Loucy (cell line): Measurements from ENCODE around the gene S100A7A.
"Not testable (repeated sequence)": the region's sequence is repeated elsewhere in the genome, so short reads cannot be mapped to it uniquely, and the experiment has no call there.

Experiments
- H2AFZ ChIP-seq: fragments of 200-600 bp; sonication (generic); 2 replicates; pipeline ENCODE4 v1.6.0; 2016; ENCODE audit warnings: antibody characterized with exemption, mild to moderate bottlenecking, low read length, moderate library complexity
- H3F3A ChIP-seq: fragments of 200-600 bp; 2 replicates; pipeline ENCODE4 v1.6.0; 2016; ENCODE audit warnings: antibody characterized with exemption, low read depth, mild to moderate bottlenecking
- H3K27me3 ChIP-seq: fragments of 200-600 bp; sonication (generic); 2 replicates; pipeline ENCODE4 v1.6.1; 2014; ENCODE audit warnings: low read length, mild to moderate bottlenecking; ENCODE audit not compliant: insufficient read depth, poor library complexity, severe bottlenecking
- H3K36me3 ChIP-seq: fragments of 200-600 bp; sonication (generic); 2 replicates; pipeline ENCODE4 v1.6.1; 2016; ENCODE audit warnings: low read length; ENCODE audit not compliant: insufficient read depth
- H3K4me1 ChIP-seq: fragments of 200-600 bp; sonication (generic); 2 replicates; pipeline ENCODE4 v1.5.1; 2014; ENCODE audit warnings: low read length, mild to moderate bottlenecking; ENCODE audit not compliant: insufficient read depth, poor library complexity, severe bottlenecking
- H3K4me2 ChIP-seq: fragments of 200-600 bp; sonication (generic); 2 replicates; pipeline ENCODE4 v1.6.0; 2014; ENCODE audit warnings: antibody characterized with exemption, low read length, low read depth, mild to moderate bottlenecking; ENCODE audit not compliant: poor library complexity, severe bottlenecking
- H3K4me3 ChIP-seq: fragments of 200-600 bp; sonication (generic); 2 replicates; pipeline ENCODE4 v1.5.1; 2014; ENCODE audit warnings: low read length, mild to moderate bottlenecking, mixed read lengths; ENCODE audit not compliant: poor library complexity, severe bottlenecking
- H3K79me2 ChIP-seq: fragments of 200-600 bp; sonication (generic); 2 replicates; pipeline ENCODE4 v1.6.1; 2014; ENCODE audit warnings: low read length; ENCODE audit not compliant: insufficient read depth
- H3K9ac ChIP-seq: fragments of 200-600 bp; sonication (generic); 2 replicates; pipeline ENCODE4 v1.6.0; 2014; ENCODE audit warnings: mild to moderate bottlenecking, low read depth, low read length, moderate library complexity; ENCODE audit not compliant: poor library complexity, severe bottlenecking
- H3K9me2 ChIP-seq: fragments of 200-600 bp; sonication (generic); replicated peaks from 2 replicates; pipeline ENCODE4 v1.6.1; 2016; ENCODE audit warnings: low read depth, low read length, mixed read lengths
- H3K9me3 ChIP-seq: fragments of 200-600 bp; sonication (generic); 2 replicates; pipeline ENCODE4 v1.6.1; 2014; ENCODE audit warnings: mild to moderate bottlenecking, antibody characterized with exemption, low read length, low read depth; ENCODE audit not compliant: insufficient read depth
- H4K20me1 ChIP-seq: fragments of 200-600 bp; sonication (generic); 2 replicates; pipeline ENCODE4 v1.6.0; 2014; ENCODE audit warnings: antibody characterized with exemption, low read length, mild to moderate bottlenecking; ENCODE audit not compliant: insufficient read depth, poor library complexity, severe bottlenecking
- EZH2phosphoT487 ChIP-seq: fragments of 200-600 bp; IDR thresholded peaks from 2 replicates; pipeline ENCODE4 v1.6.1; 2018; ENCODE audit warnings: antibody characterized with exemption, mild to moderate bottlenecking, moderate library complexity, borderline replicate concordance
- TF ChIP-seq, protein P1 (sequence below): fragments of 200-600 bp; sonication (generic); conservative IDR thresholded peaks from 2 replicates; pipeline ENCODE4 v1.5.1; 2014; ENCODE audit warnings: mild to moderate bottlenecking, antibody characterized with exemption, low read length

Gene S100A7A

GRCh38 chr1:153460551-153460950 lies 44.2 kb downstream of the S100A7A start, which contains the start of gene S100A7:
S100A7 (minus strand) TSS chr1:153460651; CDS start chr1:153459013, 1,638 bp downstream.
- H3K4me1 ChIP-seq: no peaks in the 10 kb centered on the region
- H3K79me2 ChIP-seq: no peaks in the 10 kb centered on the region
- H3F3A ChIP-seq: no peaks in the 10 kb centered on the region
- no peaks in the 10 kb centered on the region for H3K36me3 ChIP-seq
- no peak within 1 kb of the TSS for H2AFZ ChIP-seq
- no peak within 1 kb of the TSS for H3K4me3 ChIP-seq
- no peaks in the 10 kb centered on the region for H4K20me1 ChIP-seq
- H3K4me2 ChIP-seq: no peak within 1 kb of the TSS
- H3K9ac ChIP-seq: no peak within 1 kb of the TSS
- H3K27me3 ChIP-seq: no peaks in the 10 kb centered on the region
- TF ChIP-seq, protein P1, sequence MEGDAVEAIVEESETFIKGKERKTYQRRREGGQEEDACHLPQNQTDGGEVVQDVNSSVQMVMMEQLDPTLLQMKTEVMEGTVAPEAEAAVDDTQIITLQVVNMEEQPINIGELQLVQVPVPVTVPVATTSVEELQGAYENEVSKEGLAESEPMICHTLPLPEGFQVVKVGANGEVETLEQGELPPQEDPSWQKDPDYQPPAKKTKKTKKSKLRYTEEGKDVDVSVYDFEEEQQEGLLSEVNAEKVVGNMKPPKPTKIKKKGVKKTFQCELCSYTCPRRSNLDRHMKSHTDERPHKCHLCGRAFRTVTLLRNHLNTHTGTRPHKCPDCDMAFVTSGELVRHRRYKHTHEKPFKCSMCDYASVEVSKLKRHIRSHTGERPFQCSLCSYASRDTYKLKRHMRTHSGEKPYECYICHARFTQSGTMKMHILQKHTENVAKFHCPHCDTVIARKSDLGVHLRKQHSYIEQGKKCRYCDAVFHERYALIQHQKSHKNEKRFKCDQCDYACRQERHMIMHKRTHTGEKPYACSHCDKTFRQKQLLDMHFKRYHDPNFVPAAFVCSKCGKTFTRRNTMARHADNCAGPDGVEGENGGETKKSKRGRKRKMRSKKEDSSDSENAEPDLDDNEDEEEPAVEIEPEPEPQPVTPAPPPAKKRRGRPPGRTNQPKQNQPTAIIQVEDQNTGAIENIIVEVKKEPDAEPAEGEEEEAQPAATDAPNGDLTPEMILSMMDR: no peak
- no peak for TF ChIP-seq EZH2phosphoT487
- no peaks in the 10 kb centered on the region for H3K9me3 ChIP-seq
- no peaks in the 10 kb centered on the region for H3K9me2 ChIP-seq

DNA sequence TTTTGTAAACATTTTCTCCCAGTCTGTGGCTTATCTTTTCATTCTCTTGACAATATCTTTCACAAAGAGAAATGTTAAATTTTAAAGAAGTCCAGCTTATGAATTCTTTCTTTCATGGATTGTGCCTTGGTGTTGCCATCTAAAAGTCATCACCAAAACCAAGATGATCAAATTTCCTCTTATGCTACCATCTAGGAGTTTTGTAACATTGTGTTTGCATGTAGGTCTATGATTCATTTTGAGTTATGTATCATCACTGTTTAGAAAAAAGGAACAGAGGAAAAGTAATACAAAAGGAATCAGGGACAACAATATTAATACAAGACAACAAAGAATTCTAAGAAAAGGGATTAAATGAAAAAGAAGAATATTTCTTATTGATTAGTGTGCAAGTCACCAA lies 46.4 kb downstream of the S100A7A start:
- H3K4me1 ChIP-seq, H3K4me2 ChIP-seq: not testable (repeated sequence)

DNA sequence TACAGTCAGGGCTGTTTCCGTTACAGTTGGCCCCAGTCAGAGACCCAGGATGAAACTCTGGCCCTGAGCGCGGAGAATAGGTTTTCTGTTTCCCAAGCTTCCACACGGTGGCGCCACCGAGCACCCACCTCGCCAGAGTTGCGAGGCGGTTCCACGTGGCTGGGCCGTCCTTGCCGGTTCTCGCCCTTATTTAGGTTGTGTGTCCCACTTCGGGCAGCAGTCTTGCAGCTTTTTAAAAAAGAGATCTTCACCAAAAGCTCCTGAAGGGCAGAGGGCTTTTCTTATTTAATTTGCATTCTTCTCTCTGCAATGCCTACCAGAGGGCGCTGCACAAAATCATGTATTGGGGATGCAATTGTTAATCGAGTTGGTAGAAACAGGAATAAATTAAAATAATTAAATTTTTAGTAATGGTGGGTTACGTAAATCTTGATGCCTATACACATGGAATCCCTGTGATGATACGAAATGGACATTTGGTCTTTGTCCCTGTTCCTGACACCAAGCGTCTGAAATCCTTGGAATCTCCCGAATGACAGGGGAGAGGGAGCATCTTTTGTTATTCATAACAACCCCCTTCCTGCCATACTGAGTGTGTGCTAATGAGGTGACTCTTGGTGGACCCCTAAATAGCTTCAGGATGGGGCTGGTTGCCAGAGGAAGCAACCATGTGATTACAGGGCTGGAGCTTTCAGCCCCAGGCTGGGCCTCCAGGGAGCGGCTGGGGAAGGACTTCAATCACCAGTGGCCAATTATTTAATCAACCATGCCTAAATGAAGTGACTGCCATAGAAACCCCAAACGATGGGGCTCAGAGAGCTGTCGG lies 49.7 kb downstream of the S100A7A start:
- Histone ChIP-seq H3K27me3 (no peaks in the 10 kb centered on the region), H3K36me3 (no peaks in the 10 kb centered on the region), H3F3A (no peaks in the 10 kb centered on the region), H3K4me1 (no peaks in the 10 kb centered on the region), H3K79me2 (no peaks in the 10 kb centered on the region), H2AFZ (no peak overlapping the region), H4K20me1 (no peaks in the 10 kb centered on the region), H3K4me3 (no peak overlapping the region), H3K9me2 (no peaks in the 10 kb centered on the region), H3K4me2 (no peak overlapping the region), H3K9me3 (no peaks in the 10 kb centered on the region), H3K9ac (no peak overlapping the region)
- TF ChIP-seq, protein P1: peak; percentile 71
- TF ChIP-seq EZH2phosphoT487: no peak

More for the DNA sequence above, 46.4 kb downstream of the S100A7A start:
- not testable (repeated sequence) for H3K4me3 ChIP-seq, H3K79me2 ChIP-seq, H3K9ac ChIP-seq, H3K9me3 ChIP-seq, H3K27me3 ChIP-seq, H3F3A ChIP-seq, H4K20me1 ChIP-seq, H2AFZ ChIP-seq, H3K9me2 ChIP-seq, H3K36me3 ChIP-seq

DNA sequence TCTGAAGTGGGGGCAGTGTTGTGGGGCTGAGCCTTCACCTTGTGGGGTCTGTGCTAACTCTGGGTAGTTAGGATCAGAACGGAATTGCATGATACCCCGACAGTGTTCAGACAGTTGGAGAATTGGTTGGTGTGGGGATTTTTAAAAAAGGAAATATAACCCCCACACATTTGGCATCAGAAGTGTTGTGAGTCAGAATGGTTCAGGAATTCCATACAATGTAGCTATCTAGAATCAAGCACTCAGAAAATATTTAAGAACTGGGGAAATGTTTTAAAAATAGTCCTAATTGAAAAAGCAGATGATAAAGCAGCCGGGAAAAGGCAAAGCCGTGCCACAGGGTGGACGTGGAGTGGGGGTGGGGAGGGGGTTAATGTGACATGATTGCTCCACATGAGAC lies 50.6 kb downstream of the S100A7A start:
- Histone ChIP-seq H3K4me3 (no peak overlapping the region), H3K4me2 (no peak overlapping the region), H3F3A (no peaks in the 10 kb centered on the region), H3K9me2 (no peaks in the 10 kb centered on the region), H3K27me3 (no peaks in the 10 kb centered on the region), H3K79me2 (no peaks in the 10 kb centered on the region), H3K4me1 (no peaks in the 10 kb centered on the region), H2AFZ (no peak overlapping the region), H3K9ac (no peak overlapping the region), H3K9me3 (no peaks in the 10 kb centered on the region; the same call in 1 of the 2 replicates), H4K20me1 (no peaks in the 10 kb centered on the region), H3K36me3 (no peaks in the 10 kb centered on the region)
- TF ChIP-seq, protein P1: no peak
- no peak for TF ChIP-seq EZH2phosphoT487
